H1 (cell line): Measurements from ENCODE around the gene IL36G. TPM values are rescaled to one million over a fixed set of nuclear protein-coding genes. Genes with fewer than 3 reads are reported as not detected.
A peak's percentile ranks its signal among the peaks of the same experiment; 100 is the strongest.

Source experiments
- CTCF ChIA-PET: fragments of 300-600 bp; sonication (Branson Sonifier 250); formaldehyde crosslinking; loops from one replicate; lab custom pipeline; 2021; ENCODE audit not compliant: partially characterized antibody; lab: Charles Lee
- POLR2A ChIA-PET: fragments of 300-600 bp; sonication (Branson Sonifier 250); formaldehyde crosslinking; loops from one replicate; lab custom pipeline; 2021; ENCODE audit warnings: inconsistent platforms; ENCODE audit not compliant: partially characterized antibody; lab: Charles Lee
- DNase-seq, 2 experiments: peaks; one replicate each; pipeline versions ENCODE4 v3.0.0 to v3.0.0-alpha.2; 2010 to 2022; ENCODE audit warnings: low spot score in 2 of 2, low read depth in 1 of 2, mixed read lengths in 1 of 2
- FAIRE-seq: peaks from 2 replicates; lab custom pipeline; 2011; peaks lifted over from hg19 to GRCh38; lab: Jason Lieb, UNC
- H2AFZ ChIP-seq: 2 replicates; pipeline ENCODE4 v1.8.1; 2012; ENCODE audit warnings: low read length, inconsistent platforms
- H2AK5ac ChIP-seq: 2 replicates; pipeline ENCODE4 v1.6.1; 2013; ENCODE audit warnings: low read depth, low read length
- H2BK120ac ChIP-seq: replicated peaks from 2 replicates; pipeline ENCODE3; 2013; ENCODE audit warnings: low read depth, low read length, inconsistent platforms
- H2BK12ac ChIP-seq: 2 replicates; pipeline ENCODE4 v1.6.1; 2013; ENCODE audit warnings: low read depth, low read length
- H2BK15ac ChIP-seq: 2 replicates; pipeline ENCODE4 v1.6.1; 2013; ENCODE audit warnings: low read length
- H2BK20ac ChIP-seq: 2 replicates; pipeline ENCODE4 v1.6.1; 2013; ENCODE audit warnings: low read length
- H2BK5ac ChIP-seq: 2 replicates; pipeline ENCODE4 v1.6.1; 2013; ENCODE audit warnings: low read depth, low read length
- H3K14ac ChIP-seq: 2 replicates; pipeline ENCODE4 v1.6.1; 2013; ENCODE audit warnings: inconsistent platforms; ENCODE audit not compliant: insufficient read length
- H3K18ac ChIP-seq: 2 replicates; pipeline ENCODE4 v1.6.1; 2013; ENCODE audit warnings: low read length; ENCODE audit errors: extremely low read depth
- H3K23ac ChIP-seq: 2 replicates; pipeline ENCODE4 v1.6.1; 2013; ENCODE audit warnings: inconsistent platforms; ENCODE audit not compliant: insufficient read length
- H3K23me2 ChIP-seq: 2 replicates; pipeline ENCODE4 v1.6.1; 2013; ENCODE audit warnings: low read depth, low read length
- H3K27ac ChIP-seq: 2 replicates; pipeline ENCODE4 v1.6.1; 2011; ENCODE audit warnings: low read depth, low read length, inconsistent platforms
- H3K27me3 ChIP-seq, 4 experiments: replicated peaks in 1 of 4; 1 replicate in 1 of 4; 2 replicates in 3 of 4; pipeline versions ENCODE4 v1.6.1 to v1.8.1; 2011 to 2013; ENCODE audit warnings: low read length in 3 of 4, mild to moderate bottlenecking in 3 of 4, inconsistent platforms in 2 of 4, mixed read lengths in 2 of 4, moderate library complexity in 1 of 4; ENCODE audit not compliant: control insufficient read depth in 3 of 4, insufficient read depth in 3 of 4; ENCODE audit errors: extremely low read depth in 1 of 4
- H3K36me3 ChIP-seq, 4 experiments: 2 replicates each; pipeline versions ENCODE4 v1.6.1 to v1.8.1; 2011 to 2013; ENCODE audit warnings: mild to moderate bottlenecking in 4 of 4, low read length in 3 of 4, moderate library complexity in 2 of 4, control low read depth in 1 of 4, inconsistent platforms in 1 of 4; ENCODE audit not compliant: insufficient read depth in 4 of 4, control insufficient read depth in 2 of 4
- H3K4ac ChIP-seq: replicated peaks from 2 replicates; pipeline ENCODE3; 2013; ENCODE audit warnings: low read length, low read depth, mixed read lengths, inconsistent platforms; ENCODE audit not compliant: insufficient read length
- H3K4me1 ChIP-seq, 4 experiments: replicated peaks in 1 of 4; 1 replicate in 1 of 4; 2 replicates in 3 of 4; pipeline versions ENCODE4 v1.6.1 to v1.8.1; 2011 to 2013; ENCODE audit warnings: low read length in 3 of 4, inconsistent platforms in 2 of 4, mixed read lengths in 1 of 4; ENCODE audit not compliant: insufficient read depth in 4 of 4, control insufficient read depth in 3 of 4
- H3K4me2 ChIP-seq, 2 experiments: 2 replicates each; pipeline versions ENCODE4 v1.6.1 to v1.8.1; 2011 to 2013; ENCODE audit warnings: low read depth in 2 of 2, low read length in 2 of 2, control low read depth in 1 of 2, inconsistent platforms in 1 of 2, mild to moderate bottlenecking in 1 of 2; ENCODE audit not compliant: insufficient read depth in 1 of 2
- H3K4me3 ChIP-seq, 4 experiments: fragments of 200-600, 300-600 bp in 1 of 4; sonication (generic), shearing (Covaris generic), sonication (Bioruptor Twin) in 1 of 4; 2 replicates each; pipeline versions ENCODE4 v1.5.1 to v1.8.1; 2011 to 2016; ENCODE audit warnings: low read length in 4 of 4, low read depth in 3 of 4, control low read depth in 2 of 4, inconsistent platforms in 2 of 4, mild to moderate bottlenecking in 2 of 4, mixed read lengths in 1 of 4, moderate library complexity in 1 of 4; ENCODE audit not compliant: insufficient read depth in 2 of 4; ENCODE audit errors: extremely low read depth in 1 of 4
- H3K56ac ChIP-seq: replicated peaks from 2 replicates; pipeline ENCODE3; 2013; ENCODE audit warnings: low read depth, mild to moderate bottlenecking, mixed read lengths, low read length, inconsistent platforms; ENCODE audit not compliant: insufficient read length
- H3K79me1 ChIP-seq: 2 replicates; pipeline ENCODE4 v1.6.1; 2013; ENCODE audit warnings: low read depth, low read length, control low read depth
- H3K79me2 ChIP-seq, 2 experiments: 2 replicates each; pipeline versions ENCODE4 v1.6.1 to v1.8.1; 2012 to 2013; ENCODE audit warnings: low read length in 2 of 2, mild to moderate bottlenecking in 2 of 2, inconsistent platforms in 1 of 2; ENCODE audit not compliant: insufficient read depth in 2 of 2, control insufficient read depth in 1 of 2
- H3K9ac ChIP-seq, 4 experiments: replicated peaks in 1 of 4; 1 replicate in 1 of 4; 2 replicates in 3 of 4; pipeline versions ENCODE4 v1.6.1 to v1.8.1; 2011 to 2013; ENCODE audit warnings: low read depth in 3 of 4, low read length in 3 of 4, control low read depth in 2 of 4, mild to moderate bottlenecking in 2 of 4, moderate library complexity in 2 of 4, inconsistent platforms in 1 of 4; ENCODE audit errors: extremely low read depth in 1 of 4
- H3K9me3 ChIP-seq, 2 experiments: 2 replicates each; pipeline versions ENCODE4 v1.6.1 to v1.8.1; 2012 to 2013; ENCODE audit warnings: mild to moderate bottlenecking in 2 of 2, moderate library complexity in 2 of 2, control low read depth in 1 of 2, inconsistent platforms in 1 of 2, low read depth in 1 of 2, low read length in 1 of 2, mixed read lengths in 1 of 2; ENCODE audit not compliant: insufficient read depth in 2 of 2
- H4K20me1 ChIP-seq, 2 experiments: replicated peaks in 1 of 2; 2 replicates each; pipeline versions ENCODE3 to v1.8.1; 2011 to 2013; ENCODE audit warnings: inconsistent platforms in 2 of 2, low read length in 2 of 2, mild to moderate bottlenecking in 1 of 2; ENCODE audit not compliant: insufficient read depth in 2 of 2, control insufficient read depth in 1 of 2
- H4K5ac ChIP-seq: 2 replicates; pipeline ENCODE4 v1.6.1; 2013; ENCODE audit warnings: low read length, low read depth, mixed read lengths, inconsistent platforms; ENCODE audit not compliant: insufficient read length
- H4K8ac ChIP-seq: 2 replicates; pipeline ENCODE4 v1.8.0; 2013; ENCODE audit warnings: mild to moderate bottlenecking, moderate library complexity, low read length, inconsistent platforms; ENCODE audit not compliant: insufficient read depth; ENCODE audit errors: extremely low read depth
- H4K91ac ChIP-seq: replicated peaks from 2 replicates; pipeline ENCODE3; 2013; ENCODE audit warnings: low read length, mixed read lengths, inconsistent platforms; ENCODE audit not compliant: insufficient read length
- E2F6 ChIP-seq: IDR thresholded peaks from 2 replicates; pipeline ENCODE4 v1.6.1; 2012; ENCODE audit warnings: inconsistent platforms
- GTF2F1 ChIP-seq: IDR thresholded peaks from 2 replicates; pipeline ENCODE4 v1.6.1; 2012; ENCODE audit warnings: low read depth, low read length, improper control_type of control experiment, borderline replicate concordance
- HDAC6 ChIP-seq: IDR thresholded peaks from one replicate; pipeline ENCODE4 v1.7.1; 2012; ENCODE audit warnings: low read depth, mild to moderate bottlenecking, inconsistent platforms, low read length, moderate library complexity
- NRF1 ChIP-seq: IDR thresholded peaks from 2 replicates; pipeline ENCODE4 v1.6.1; 2011; ENCODE audit warnings: mild to moderate bottlenecking, low read depth, low read length, improper control_type of control experiment
- POLR2A ChIP-seq, 2 experiments: IDR thresholded peaks; 1 replicate in 1 of 2; 2 replicates in 1 of 2; pipeline ENCODE4 v1.6.1; 2011; ENCODE audit warnings: low read depth in 2 of 2, low read length in 2 of 2, mild to moderate bottlenecking in 2 of 2; ENCODE audit errors: control extremely low read depth in 1 of 2
- POU5F1 ChIP-seq: IDR thresholded peaks from 2 replicates; pipeline ENCODE4 v1.6.1; 2011; ENCODE audit warnings: low read depth, mild to moderate bottlenecking, low read length, moderate library complexity
- RBBP5 ChIP-seq: IDR thresholded peaks from 2 replicates; pipeline ENCODE4 v1.7.1; 2012; ENCODE audit warnings: low read depth, mild to moderate bottlenecking, inconsistent platforms, low read length, moderate library complexity, borderline replicate concordance
- SIRT6 ChIP-seq: IDR thresholded peaks from one replicate; pipeline ENCODE4 v1.7.1; 2012; ENCODE audit warnings: low read length, inconsistent platforms
- SIX5 ChIP-seq: IDR thresholded peaks from 2 replicates; pipeline ENCODE4 v1.6.1; 2011; ENCODE audit warnings: mild to moderate bottlenecking, low read depth, low read length
- SRF ChIP-seq: IDR thresholded peaks from 2 replicates; pipeline ENCODE4 v1.6.1; 2011; ENCODE audit warnings: mild to moderate bottlenecking, low read depth, low read length, moderate library complexity
- WGBS, 2 experiments: shearing (Covaris generic) in 1 of 2; methylation state at CpG; one replicate each; pipeline versions ENCODE4 v1.1.6 to v1.1.7; 2013 to 2015; ENCODE audit warnings: low lambda C conversion rate in 2 of 2, mixed read lengths in 2 of 2, inconsistent platforms in 1 of 2, low coverage in 1 of 2, missing lambda C conversion rate in 1 of 2; ENCODE audit not compliant: insufficient replicate concordance in 2 of 2, insufficient coverage in 1 of 2, insufficient read length in 1 of 2; ENCODE audit errors: extremely low coverage in 1 of 2, missing lambda C conversion rate in 1 of 2; 5-methylcytosine and 5-hydroxymethylcytosine counted together
- polyA plus RNA-seq, 7 experiments: library from polyadenylated mRNA; depleted of rRNA in 3 of 7; stranded (reverse) in 5 of 7; unstranded in 2 of 7; fragments of >200 nt in 5 of 7; fragments of 200-250 nt in 2 of 7; gene quantifications; 1 replicate in 5 of 7; 2 replicates in 1 of 7; 4 replicates in 1 of 7; pipeline versions ENCODE4 v1.2.1 to v1.2.3, GENCODE V29; 2011 to 2013; ENCODE audit warnings: missing spikeins in 2 of 7, mixed read lengths in 2 of 7
- total RNA-seq: library from RNA; stranded (reverse); fragmentation: NEBNext Ultra II Directional; extraction: Animal tissue kit (Norgen Biotek cat#: 25700); gene quantifications from 2 replicates; pipeline ENCODE4 v1.2.1, GENCODE V29; 2021

IL36G gene
- total and polyA plus RNA-seq, 2 of the 8 experiments (the other 6 are each of a cell fraction or from before 2014, with no cell fraction given): 0.39 TPM; not detected in 1

- no peak overlapping the region for H3K23ac ChIP-seq
- no peak overlapping the region for H3K14ac ChIP-seq
- H3K18ac ChIP-seq: no peak overlapping the region
- no peaks in the 10 kb centered on the region for H3K9me3 ChIP-seq
- no peak overlapping the region for H2BK5ac ChIP-seq
- H2BK120ac ChIP-seq: no peak overlapping the region
- no peak overlapping the region for H3K9ac ChIP-seq
- H2BK12ac ChIP-seq: no peak overlapping the region
- no peak overlapping the region for H3K4ac ChIP-seq
- H3K4me2 ChIP-seq: peak overlapping the region in 1 of 2 experiments; percentile 53; a peak in 2 of 4 replicates
- H4K5ac ChIP-seq: no peak overlapping the region
- H3K56ac ChIP-seq: no peak overlapping the region
- H3K4me3 ChIP-seq: no peak overlapping the region
- CTCF ChIA-PET: interaction anchor here (1.3 to 1.7 kb wide), 2 partner anchors 42 to 68 kb away, joined by 3 to 7 read pairs; no protein-coding TSS in a partner anchor
- POLR2A ChIA-PET: no interaction called here
- no peak overlapping the region for H4K8ac ChIP-seq
- 75% methylated on average over 2 of the region's 2 CpGs; no CpG with 5 or more reads in 1 of the 2 experiments for WGBS, 2 experiments
- H2BK15ac ChIP-seq: no peak overlapping the region
- TF ChIP-seq SIX5 (no peak), SIRT6 (no peak), RBBP5 (no peak), NRF1 (no peak), GTF2F1 (no peak), POU5F1 (no peak), E2F6 (no peak), HDAC6 (no peak), POLR2A (IDR thresholded peaks at IDR 0.05; ENCODE audit: control extremely low read depth in 1 of 2, low read depth in 2 of 2, low read length in 2 of 2) (no peak), SRF (no peak)
- H3K79me2 ChIP-seq: no peaks in the 10 kb centered on the region
- no peaks in the 10 kb centered on the region for H3K27me3 ChIP-seq
- H3K27ac ChIP-seq: no peak overlapping the region
- no peaks in the 10 kb centered on the region for H4K20me1 ChIP-seq
- no peaks in the 10 kb centered on the region for H3K36me3 ChIP-seq
- no peak overlapping the region for H2AFZ ChIP-seq
- no peak overlapping the region for H2AK5ac ChIP-seq
- H3K23me2 ChIP-seq: no peaks in the 10 kb centered on the region
- FAIRE-seq (no peak), DNase-seq (no peak)
- H4K91ac ChIP-seq: no peak overlapping the region
- H3K79me1 ChIP-seq: no peaks in the 10 kb centered on the region
- peaks cover 0 to 6% (median 3%) of the 10 kb centered on the region in 4 experiments; a peak in 3 of 7 replicates for H3K4me1 ChIP-seq
- no peak overlapping the region for H2BK20ac ChIP-seq
Observed at GRCh38 chr2:113027691-113028090, 49.9 kb downstream of the IL36G start.
